GM15510 (cell line): ENCODE results near the gene NENF.
A peak's percentile ranks its signal among the peaks of the same experiment; 100 is the strongest.

Experiments
- POLR2A ChIP-seq: IDR thresholded peaks from 3 replicates; pipeline ENCODE4 v1.6.1; 2011; ENCODE audit warnings: borderline replicate concordance; ENCODE audit not compliant: insufficient read length; ENCODE audit errors: extremely low read depth

NENF gene

GRCh38 chr1:212432661-212433576 lies at the start of gene NENF:
TSS of gene NENF (plus strand) at chr1:212432920. CDS start at chr1:212432944, 24 bp downstream.
- peak; percentile 81 for TF ChIP-seq POLR2A

GRCh38 chr1:212386029-212386428 lies 46.7 kb upstream of the NENF start:
- no peak for TF ChIP-seq POLR2A

DNA sequence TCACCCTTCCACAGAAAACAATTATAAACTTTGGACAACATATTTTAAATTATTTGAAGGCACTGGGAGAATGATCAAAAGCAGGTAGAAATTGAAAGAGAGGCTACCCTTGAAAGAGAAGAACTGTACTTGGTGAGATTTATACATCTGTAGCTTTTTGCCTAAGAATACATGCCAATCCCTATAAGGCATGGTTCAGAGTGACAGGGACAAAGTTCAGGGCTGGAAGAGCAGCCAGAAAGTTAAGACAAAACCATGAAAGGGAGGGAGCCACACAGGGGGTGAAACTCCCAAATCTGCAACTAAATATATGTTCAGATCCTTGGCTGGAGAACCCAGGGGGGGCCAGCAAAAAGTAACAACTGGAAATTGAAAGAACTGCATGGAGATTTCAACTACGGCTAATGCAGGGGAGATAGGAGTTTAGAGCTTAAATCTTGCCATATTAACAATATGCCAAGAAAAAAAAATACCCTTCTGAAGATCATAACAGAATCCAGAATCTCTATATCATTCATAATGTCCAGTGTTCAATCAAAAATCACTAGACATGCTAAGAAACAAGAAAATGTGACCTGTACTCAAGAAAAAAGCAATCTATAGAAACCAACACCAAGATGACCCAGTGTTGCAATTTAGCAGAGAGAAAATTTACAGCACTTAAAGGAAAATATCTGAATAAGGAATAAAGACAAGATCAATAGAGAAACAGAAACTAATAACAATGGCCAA lies 43.6 kb upstream of the NENF start:
- TF ChIP-seq POLR2A, result no peak

DNA sequence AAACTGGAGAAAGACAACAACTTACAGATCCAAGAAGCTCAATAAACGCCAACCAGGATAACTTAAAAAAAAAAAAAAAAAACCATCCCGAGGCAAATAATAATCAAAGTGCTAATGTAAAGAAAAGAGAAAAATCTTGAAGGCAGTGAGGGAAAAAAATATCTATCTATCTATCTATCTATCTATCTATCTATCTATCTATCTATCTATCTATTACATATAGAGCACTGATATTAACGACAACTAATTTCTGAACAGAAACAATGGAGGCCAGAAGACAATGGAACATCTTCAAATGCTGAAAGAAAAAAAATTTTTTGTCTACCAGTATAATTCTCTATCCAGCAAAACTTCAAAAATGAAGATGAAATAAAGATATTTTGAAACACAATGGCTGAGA lies 36.1 kb upstream of the NENF start:
- no peak for TF ChIP-seq POLR2A

GRCh38 chr1:212397171-212397570 lies 35.5 kb upstream of the NENF start:
- no peak for TF ChIP-seq POLR2A

- TF ChIP-seq POLR2A, result no peak
Observed at GRCh38 chr1:212401042-212401441, 31.7 kb upstream of the NENF start.

GRCh38 chr1:212401838-212402582 lies 30.7 kb upstream of the NENF start:
- no peak for TF ChIP-seq POLR2A

GRCh38 chr1:212402666-212403321 lies 29.9 kb upstream of the NENF start:
- no peak for TF ChIP-seq POLR2A

- no peak for TF ChIP-seq POLR2A
Observed at GRCh38 chr1:212410231-212410820, 22.4 kb upstream of the NENF start.

DNA sequence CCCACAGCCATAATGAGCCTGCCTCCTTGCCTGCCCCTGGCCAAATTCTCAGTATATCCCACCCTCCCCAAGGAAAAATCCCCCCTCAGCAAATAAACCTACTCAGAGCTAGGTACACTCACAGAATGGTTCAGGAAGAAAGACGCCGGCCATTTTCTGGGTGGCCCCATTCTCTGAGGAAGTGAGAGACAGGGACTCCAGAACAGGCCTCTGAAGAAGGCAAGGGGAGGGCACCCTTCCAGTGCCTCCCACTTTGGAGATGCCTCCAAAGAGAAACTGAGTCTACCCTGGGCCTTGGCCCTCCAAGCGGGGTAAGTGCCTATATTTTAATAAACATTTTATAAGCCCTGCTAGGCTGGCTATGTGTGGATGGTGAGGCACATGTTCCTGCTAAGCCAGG lies 20.3 kb upstream of the NENF start:
- no peak for TF ChIP-seq POLR2A

DNA sequence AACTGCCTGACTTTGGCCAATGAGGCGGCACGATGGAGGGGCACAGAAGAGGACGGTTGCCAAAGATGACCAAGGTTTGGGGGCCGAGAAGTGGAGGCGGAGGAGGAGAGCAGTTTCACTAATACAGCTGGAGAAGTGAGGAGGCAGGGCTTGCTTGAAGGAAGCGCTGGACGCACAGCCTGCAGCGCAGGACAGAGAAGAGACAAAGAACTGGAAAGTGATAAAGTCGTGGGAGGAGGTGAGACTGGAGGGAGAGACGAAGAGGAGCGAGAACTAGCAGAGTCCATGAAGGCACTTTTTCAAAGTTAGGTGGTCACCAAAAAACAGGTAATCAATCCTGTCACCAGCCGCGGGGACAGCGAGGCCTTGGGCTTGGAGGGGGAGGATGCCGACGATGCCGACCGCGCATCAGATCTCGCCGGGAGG lies 18.8 kb upstream of the NENF start:
- TF ChIP-seq POLR2A, result no peak

GRCh38 chr1:212414328-212415106 lies 18.2 kb upstream of the NENF start, which contains the start of gene PACC1:
TSS of gene PACC1 (minus strand) at chr1:212414886. CDS start at chr1:212414757, 129 bp downstream.
- TF ChIP-seq POLR2A, result peak; percentile 93

DNA sequence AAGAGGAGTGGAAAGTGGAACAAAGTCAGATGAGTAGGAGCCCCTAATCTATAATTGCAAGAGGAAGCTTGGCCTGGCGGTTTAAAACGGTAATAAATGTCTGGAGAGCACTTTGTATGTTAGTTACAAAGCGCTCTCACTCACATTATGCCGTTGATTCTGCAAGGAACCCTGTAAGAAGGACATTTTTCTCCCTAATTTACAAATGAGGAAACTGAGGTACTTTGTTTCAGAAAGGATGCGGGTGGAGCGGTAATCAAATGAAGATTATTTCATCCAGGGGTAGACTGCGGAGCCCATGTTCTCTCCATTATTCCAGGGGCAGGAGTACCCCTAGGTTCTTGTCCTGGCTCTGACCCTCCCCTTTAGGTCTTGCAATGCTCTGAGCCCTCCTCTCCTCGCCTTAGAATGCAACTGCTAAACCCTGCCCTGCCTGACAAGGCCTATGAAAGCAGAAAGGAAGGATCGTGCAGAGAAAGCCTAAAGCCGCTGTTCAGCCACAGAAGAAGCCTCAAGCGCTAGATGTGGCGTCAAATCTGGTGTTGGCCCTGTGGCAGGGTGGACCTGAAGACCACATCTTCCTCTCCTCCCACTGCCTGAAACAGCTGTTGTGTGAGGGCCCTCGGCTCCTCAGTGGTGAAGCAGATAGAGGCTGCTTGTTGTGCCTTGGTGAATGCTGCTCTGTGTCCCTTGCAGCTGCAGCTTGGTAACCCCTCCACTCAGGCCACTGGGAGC lies 17.4 kb upstream of the NENF start:
- TF ChIP-seq POLR2A, result no peak

DNA sequence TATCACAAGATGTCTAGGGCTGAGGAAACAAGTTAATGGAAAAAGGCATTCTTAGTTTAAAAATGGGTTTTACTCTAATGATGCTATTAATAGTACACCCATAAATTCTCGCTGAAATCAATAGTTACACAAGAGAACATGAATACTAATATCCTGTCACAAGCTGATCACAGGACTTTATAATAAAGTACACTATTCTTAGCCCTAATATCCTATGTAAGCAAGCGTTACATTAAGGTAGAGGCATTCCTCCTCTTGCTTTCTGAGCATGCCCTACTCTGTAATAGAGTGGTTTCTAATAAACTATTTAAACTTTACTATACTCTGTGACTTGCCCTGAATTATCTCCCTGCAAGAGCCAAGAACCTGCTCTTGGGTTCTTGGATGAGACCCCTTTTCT lies 11.6 kb upstream of the NENF start:
- TF ChIP-seq POLR2A, result no peak
